GM19240 (cell line): ENCODE results near the gene USP34.
"Not testable (repeated sequence)": the region's sequence is repeated elsewhere in the genome, so short reads cannot be mapped to it uniquely, and the experiment has no call there.

Source experiments
- DNase-seq: peaks from one replicate; pipeline ENCODE4 v3.0.0; 2011; ENCODE audit warnings: low spot score; ENCODE audit not compliant: insufficient read length

The USP34 gene

DNA sequence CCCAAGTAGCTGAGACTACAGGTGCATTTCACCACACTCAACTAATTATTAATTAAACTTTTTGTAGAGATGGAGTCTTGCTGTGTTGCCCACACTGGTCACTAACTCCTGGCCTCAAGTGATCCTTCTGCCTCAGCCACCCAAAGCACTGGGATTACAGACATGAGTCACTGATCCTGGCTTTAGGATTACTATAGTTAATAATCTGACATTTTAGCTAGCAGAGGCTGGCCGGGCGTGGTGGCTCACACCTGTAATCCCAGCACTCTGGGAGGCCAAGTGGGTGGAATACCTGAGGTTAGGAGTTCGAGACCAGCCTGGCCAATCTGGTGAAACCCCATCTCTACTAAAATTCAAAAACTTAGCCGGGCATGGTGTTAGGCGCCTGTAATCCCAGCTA is 39.5 kb downstream of the USP34 start:
- no peak for DNase-seq

DNA sequence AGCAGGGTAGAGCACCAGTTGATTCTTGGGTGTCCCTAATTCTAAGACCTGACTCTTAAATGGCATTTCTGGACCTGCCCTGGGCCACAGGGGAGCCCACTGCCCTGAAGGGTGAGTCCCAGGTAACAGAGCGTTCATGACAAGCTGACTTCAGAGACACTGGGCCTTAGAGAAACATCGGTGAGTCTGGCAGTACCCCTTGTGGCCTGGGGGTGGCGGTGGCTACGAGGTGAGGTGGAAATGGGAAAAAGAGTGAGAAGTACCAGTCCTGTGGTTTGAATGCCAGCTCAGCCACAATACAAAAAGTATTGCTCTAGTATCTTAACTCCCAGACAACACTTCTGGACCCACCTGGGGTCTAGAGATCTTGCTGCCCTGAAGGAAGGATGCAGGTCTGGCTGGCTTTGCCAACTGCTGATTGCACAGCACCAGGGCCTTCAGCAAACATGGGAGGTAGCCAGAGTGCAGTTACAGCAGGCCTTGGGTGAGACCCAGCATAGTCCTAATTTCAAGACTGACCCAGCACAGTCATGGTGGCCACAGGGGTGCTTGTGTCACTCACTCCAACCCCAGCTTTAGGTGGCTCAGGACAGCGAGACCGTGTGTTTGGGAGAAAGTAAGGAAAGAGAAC is 44.5 kb downstream of the USP34 start:
- DNase-seq = no peak

DNA sequence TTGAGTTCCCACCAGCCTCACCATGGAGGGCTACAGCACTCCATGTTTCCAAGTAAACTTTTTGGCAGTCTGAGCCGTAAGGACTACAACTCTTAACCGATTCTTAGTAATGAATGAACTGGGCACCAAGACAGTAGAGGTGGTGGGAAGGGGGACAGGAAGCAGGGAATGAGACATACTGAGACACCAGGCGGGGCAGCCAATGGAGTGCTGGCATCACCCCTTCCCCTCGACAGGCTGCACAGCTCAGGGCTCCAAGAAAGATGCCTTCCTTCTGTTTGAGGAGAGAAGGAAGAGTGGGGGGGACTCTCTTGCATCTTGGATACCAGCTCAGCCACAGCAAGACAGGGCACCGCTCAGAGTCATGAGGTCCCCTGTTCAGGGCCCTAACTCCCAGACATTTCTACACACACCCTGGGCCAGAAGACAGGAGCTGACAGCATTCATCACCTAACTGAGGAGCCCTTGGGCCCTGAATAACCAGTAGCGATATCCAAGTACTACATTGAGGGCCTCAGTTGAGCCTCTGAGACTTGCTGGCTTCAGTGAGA is 45.2 kb downstream of the USP34 start:
- no peak for DNase-seq

DNA sequence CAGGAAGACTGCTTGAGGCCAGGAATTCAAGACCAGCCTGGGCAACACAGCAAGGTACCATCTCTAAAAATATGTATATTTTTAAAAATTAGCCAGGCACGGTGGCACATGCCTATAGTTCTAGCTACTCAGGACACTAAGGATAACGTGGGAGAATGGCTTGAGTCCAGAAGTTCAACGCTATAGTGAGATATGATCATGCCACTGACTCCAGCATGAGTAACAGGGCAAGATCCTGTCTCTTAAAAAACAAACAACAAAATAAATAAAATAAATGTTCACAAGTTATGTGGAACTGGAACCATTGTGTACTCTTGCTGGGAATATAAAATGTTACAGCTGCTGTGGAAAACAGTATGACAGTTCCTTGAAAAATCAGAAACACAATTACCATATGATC is 47.2 kb downstream of the USP34 start:
- DNase-seq = no peak

DNA sequence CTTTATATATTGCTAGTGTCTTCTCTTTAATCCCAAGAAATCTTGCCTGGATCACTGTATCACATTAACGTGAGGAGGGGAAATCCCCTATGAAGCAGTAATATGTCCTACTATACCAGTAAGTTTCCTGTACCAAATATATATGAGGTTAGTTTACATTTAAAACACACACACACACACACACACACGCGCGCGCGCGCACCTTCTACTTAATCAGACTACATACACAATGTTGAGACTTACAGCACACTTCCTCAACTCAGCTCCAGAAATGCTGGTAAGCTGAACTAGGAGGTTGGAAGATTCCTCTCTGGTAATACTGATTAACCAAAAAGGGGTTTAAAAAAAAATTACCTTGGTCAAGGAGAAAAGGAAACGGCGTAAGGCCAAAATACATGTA is 49.3 kb downstream of the USP34 start:
- DNase-seq = no peak

DNA sequence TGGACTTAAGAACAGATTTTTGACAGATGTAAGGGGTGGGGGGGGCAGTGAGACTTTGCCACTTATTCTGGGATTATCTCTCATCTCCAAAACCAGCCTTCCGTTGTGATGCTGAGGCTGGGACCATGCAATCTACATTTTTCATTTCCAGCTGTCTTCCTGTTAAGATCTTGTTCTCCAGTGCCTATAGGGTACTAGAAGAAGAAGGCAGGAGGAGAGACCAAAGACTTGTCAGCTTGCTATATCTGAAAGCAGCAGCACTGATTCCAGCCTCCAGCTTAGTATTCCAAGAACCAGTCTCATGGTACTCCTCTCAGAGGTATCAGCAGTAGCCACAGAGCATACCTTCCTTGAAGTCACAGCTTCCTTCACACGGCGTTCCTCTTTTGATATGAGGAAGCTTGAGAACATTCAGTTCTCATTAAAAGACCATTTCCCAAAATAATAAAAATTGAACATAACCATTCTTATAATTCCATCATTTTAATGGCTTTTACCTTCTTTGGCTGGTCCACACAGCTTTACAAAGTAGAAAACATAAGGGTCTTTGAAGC is 49.8 kb downstream of the USP34 start:
- no peak for DNase-seq

DNA sequence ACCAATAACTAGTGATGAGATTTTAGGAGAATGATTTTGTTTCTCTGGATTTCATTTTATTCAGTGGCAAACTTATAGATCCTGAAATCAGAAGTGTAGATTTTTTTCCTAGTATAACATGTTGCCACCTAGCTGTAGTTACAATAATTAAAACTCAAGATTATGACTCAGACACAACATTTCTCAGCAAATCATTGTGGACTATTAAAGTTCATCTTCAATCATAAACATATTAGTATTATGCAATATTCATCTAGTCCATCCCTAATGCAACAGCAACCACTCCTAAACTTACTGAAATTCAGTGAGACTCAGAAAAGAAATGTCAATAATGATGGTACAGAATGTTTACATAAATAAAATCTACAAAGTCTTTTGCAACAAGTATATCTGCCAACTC is 51.3 kb downstream of the USP34 start:
- DNase-seq = no peak

DNA sequence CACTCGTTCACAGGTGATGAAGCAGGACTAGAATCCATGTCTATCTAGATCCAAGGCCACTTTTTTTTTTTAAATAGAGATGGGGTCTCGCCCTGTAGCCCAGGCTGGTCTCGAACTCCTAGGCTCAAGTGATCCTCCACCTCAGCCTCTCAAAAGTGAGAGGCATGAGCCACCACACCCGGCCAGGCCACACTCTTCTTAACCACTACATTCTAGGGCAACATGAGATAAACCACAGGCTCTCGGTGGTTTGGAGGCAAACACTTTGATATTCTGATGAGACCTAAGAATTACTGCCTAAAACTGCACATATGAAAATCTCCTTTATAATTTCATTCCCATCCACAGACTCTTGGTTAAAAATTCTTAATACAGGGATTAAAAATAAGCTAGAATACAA is 51.8 kb downstream of the USP34 start:
- no peak for DNase-seq

DNA sequence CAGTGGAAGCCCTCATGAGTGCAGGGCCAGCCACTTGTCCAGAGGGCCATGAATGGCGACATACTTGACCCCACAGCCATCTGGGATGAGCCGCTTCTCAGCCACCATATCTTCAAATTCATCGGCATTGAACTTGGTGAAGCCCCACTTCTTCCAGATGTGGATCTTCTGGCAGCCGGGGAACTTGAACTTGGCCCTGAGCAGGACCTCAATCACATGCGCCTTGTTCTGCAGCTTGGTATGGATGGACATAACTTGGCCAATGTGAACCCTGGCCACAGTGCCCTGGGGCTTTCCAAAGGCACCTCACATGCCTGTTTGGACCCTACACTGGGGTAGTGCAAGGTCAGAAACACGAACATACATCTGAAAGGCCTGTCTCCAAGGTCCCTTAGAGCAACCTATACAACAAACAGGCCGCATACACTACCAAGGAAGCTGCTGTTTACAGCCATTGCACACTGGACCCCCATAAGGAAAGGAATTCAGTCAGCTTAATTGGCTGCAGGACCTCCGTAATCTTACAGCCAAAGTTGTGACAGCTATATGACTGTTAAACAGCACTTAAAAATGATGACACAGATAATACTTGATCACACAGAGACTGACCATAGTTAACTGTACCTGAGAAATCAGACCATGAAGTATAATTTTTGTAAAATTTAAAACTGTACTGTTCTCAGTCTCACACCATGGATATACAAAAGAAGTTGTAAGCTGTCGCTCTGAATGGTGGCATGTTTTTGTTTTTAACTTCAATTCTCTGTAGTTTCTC is 53.8 kb downstream of the USP34 start:
- DNase-seq = no peak

DNA sequence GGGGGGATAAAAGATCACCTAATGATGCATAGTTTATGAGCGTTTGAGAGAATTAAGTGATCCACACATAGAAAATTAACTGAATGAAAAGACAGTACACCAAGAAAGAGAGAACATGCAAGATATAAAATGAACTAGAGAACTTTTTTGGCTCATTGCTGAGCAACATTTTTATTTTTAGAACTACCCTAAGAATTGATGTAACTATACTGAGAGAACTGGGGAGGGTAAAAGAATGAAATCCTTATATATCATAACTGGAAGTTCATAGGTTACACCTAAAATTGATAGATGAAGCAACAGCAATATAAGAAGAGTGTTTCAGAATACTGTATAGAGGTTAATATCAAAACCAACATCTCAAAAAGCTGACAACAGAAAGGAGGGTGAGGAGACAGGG is 55.6 kb downstream of the USP34 start:
- no peak for DNase-seq

DNA sequence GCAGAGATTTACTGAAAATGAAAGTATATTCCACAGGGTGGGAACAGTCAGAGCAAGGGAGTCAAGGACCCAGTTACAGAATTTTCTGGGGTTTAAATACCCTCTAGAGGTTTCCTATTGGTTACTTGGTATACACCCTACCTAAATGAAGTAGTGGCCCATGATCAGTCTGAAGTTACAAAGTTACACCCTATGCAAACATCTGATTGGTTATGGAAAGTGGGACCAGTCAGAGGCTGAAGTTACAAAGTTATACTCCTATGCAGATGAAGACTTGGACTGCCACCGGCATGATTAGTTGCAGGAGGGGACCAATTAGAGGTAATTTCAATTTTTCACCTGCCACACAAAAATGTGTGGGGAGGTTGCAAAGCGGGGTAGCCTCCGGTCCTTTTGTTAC is 56.2 kb downstream of the USP34 start:
- DNase-seq = no peak

DNA sequence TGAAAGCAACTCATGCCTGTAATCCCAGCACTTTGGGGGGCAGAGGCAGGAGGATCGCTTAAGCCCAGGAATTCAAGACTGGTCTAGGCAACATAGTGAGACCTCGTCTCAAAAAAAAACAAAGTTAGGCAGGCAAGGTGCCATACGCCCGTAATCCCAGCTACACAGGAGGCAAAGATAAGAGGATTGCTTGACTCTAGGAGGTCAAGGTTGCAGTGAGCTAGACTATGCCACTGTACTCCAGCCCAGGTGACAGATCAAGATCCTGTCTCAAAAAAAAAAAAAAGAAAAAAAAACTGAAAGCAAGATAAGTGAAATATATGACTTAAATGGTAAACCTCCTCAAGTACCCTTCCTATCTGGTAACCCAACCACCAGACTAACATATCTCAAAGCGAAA is 59.8 kb downstream of the USP34 start:
- DNase-seq = no peak

DNA sequence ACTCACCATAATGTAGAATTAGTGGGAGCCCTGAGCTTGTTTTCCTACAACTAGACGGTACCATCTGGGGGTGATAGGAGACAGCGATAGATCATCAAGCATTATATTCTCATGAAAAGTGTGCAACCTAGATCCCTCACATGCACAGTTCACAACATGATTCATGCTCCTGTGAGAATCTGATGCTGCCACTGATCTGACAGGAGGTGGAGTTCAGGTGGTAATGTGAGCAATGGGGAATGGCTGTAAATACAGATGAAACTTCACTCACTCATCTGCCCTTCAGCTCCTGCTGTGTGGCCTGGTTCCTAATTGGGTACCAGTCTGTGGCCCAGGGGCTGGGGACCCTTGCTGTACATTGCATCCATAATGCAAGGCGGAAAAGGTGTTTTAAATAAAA is 60.7 kb downstream of the USP34 start:
- no peak for DNase-seq

DNA sequence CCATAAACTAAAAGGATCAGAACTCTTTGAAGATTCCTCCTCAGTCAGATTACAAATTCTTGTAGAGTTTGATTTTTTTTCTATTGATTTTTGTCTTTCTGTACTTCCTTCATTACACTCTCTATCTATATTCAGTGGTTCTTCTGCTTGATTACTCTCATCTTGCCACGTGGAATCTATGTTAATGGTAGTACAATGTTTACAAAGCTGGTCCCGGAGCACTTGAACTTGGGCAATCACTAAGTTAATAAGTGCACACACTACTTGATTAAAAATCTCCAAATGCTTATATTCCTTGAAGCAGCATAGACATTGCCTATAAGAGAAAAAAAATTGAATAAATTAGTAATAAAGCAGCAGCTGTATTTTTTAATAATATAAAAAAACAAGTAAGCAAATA is 65.1 kb downstream of the USP34 start:
- no peak for DNase-seq

DNA sequence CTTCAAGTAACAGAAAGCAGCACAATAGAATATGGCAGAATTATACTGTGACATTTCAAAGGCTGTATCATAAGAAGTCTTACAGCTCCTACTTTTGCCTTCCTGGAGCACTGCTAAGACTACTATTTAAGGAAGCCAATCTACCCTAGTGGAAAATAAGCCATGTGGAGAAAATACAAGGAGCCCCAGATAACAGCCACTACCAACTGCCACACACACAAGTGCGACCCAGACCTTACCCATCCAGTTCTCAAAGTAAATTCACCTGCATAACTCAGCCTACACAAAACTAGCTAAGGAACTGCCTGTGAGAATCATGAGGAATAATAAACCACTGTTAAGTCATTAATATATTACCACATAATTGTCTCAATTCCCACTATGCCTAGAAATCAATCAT is 66.4 kb downstream of the USP34 start:
- no peak for DNase-seq

DNA sequence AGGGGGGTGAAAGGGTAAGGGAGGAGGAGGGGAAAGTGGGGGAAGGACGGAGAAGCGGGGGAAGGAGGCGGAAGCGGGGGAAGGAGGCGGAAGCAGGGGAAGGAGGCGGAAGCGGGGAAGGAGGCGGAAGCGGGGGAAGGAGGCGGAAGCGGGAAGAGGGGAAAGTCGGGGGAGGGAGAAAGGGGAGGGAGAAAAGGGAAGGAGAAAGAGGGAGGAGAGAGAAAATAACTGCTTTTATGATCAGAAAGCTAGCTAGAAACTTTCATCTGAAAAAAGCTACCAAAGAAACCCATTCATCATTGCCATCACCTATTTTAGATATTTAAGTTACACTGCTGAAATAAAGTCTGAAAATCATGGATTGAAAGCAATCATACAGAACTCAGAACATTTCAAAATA is 72.5 kb downstream of the USP34 start:
- no peak for DNase-seq

DNA sequence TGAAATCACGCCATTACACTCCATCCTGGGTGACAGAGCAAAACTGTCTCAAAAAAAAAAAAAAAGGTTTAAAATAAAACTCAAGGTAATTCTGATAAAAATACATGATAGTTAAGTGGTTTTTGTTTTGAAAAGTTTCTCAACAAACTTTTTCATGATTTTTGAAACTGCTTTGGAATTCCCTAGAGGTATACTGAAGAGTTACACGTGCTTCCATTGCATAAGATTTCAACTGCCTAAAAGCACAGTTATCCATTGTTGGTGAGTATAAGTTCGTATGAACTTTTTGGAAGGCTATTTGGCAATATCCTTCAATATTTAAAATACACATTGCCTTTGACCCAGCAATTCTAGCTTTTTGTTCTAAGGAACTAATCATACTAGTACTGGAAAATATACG is 74.9 kb downstream of the USP34 start:
- DNase-seq = no peak

DNA sequence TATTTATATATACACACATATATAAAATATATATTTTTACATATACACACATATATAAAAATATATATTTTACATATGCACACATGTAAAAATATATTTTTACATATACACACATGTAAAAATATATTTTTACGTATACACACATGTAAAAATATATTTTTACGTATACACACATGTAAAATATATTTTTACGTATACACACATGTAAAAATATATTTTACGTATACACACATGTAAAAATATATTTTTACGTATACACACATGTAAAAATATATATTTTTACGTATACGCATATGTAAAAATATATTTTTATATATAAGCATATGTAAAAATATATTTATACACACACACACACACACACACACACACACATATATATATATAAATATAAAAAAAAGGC is 83.3 kb downstream of the USP34 start:
- DNase-seq = not testable (repeated sequence)

DNA sequence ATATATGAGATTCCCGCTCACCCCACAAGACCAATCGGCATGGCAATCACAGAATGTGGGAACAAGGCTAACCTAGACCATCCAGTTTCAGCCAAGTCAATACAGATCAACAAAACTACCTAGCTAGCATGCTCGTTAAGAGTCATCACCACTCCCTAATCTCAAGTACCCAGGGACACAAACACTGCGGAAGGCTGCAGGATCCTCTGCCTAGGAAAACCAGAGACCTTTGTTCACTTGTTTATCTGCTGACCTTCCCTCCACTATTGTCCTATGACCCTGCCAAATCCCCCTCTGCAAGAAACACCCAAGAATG is 90.0 kb downstream of the USP34 start:
- not testable (repeated sequence) for DNase-seq

DNA sequence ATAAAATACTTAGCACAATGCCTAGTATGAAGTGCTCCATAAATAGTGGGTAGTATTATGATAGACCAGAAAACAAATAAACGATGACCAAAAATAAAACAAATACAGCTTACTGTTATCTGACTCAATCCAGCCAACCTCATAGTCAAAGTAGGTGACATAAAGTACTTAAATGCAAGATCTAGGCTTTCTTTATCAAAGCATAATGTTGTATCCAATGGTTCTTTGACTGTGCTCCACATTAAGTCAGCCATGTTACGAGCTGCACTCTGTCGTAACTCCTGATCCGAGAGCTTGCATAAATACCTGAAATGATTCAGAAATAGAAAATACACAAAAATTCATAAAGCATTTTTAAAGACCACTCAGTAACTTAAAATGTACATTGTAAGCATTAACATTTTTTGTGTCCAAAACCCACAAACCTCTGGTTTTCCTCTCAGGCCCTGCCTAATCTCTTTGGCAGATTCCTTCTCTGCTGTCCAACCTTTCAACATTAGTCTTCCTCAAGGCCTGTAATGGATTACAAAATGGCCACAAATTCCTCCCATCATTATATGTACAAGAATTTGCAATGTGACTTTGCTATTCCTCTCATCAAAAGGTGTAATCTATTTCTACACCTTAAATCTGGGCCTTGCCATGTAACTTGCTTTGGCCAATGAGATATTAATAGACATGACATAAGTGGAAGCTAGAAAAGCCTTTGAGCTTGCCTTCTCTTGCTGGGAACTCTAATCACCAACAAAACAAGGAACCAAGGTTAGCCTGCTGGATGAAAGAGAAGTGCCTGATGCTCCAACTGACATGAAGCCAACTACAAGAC is 90.6 kb downstream of the USP34 start:
- DNase-seq = no peak

DNA sequence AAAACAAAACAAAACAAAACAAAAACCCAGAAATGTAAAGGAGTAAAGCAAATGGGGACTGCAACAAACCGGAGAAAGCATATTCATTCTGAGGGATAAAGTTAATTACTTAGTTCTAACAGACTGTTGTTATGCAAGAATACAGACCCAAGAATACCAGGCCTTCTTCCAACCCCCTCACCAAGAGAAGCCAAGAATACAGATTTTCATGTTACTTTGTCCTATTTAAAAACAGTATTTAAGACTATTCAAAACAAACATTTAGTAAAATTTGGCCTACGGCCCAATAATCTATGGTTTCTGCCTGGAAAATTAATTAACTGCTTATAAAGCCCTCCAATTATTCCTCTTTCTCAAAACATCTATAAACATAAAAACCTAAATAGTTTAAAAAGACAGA is 91.4 kb downstream of the USP34 start:
- DNase-seq = no peak

DNA sequence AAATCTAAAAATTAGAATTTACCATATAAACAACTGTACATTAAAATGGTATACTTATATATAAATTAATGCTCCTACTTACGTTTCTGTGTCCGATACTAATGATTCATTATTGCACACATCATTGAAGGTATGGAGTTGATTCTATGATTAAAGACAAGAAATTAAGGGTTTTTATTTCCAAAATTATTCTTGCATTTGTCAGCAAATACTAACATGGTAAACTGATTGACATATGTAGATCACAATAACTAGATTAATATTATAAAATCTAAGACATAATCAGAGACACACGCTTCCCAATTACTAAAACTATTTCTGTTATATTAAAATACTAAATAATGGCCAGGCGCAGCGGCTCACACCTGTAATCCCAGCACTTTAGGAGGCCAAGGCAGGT is 92.6 kb downstream of the USP34 start:
- no peak for DNase-seq
